WTC11 (cell line): Measurements from ENCODE around the gene RC3H1. TPM values are rescaled to one million over a fixed set of nuclear protein-coding genes. Genes with fewer than 3 reads are reported as not detected.

ENCODE experiments used
- ATAC-seq: fragments of 200-7000 bp; cut with Tn5 transposase; 2 replicates; pipeline ENCODE4 v1.10.0; 2021; ENCODE audit warnings: mild to moderate bottlenecking, moderate library complexity
- CTCF ChIA-PET: fragments of 300-600 bp; sonication (Branson Sonifier 250); formaldehyde crosslinking; loops from one replicate; lab custom pipeline; 2021; ENCODE audit warnings: antibody characterized with exemption; lab: Charles Lee
- POLR2A ChIA-PET: fragments of 350-600 bp; sonication (Branson Sonifier 250); formaldehyde crosslinking; loops from one replicate; lab custom pipeline; 2021; ENCODE audit warnings: antibody characterized with exemption; lab: Charles Lee
- DNase-seq: peaks from one replicate; pipeline ENCODE4 v3.0.0; 2021; ENCODE audit warnings: low spot score
- H3K27ac Mint-ChIP-seq: 2 replicates; pipeline ENCODE4 v1.8.0; 2021; ENCODE audit warnings: mixed read lengths
- H3K27me3 Mint-ChIP-seq: 2 replicates; pipeline ENCODE4 v1.8.0; 2021; ENCODE audit warnings: low read depth, mild to moderate bottlenecking, moderate library complexity, mixed read lengths
- H3K36me3 Mint-ChIP-seq: 2 replicates; pipeline ENCODE4 v1.8.0; 2021; ENCODE audit warnings: mixed read lengths
- H3K4me1 Mint-ChIP-seq: 2 replicates; pipeline ENCODE4 v1.8.0; 2022; ENCODE audit warnings: mixed read lengths
- H3K4me3 Mint-ChIP-seq: 2 replicates; pipeline ENCODE4 v1.8.0; 2021; ENCODE audit warnings: mild to moderate bottlenecking, moderate library complexity, mixed read lengths
- H3K9me3 Mint-ChIP-seq: 2 replicates; pipeline ENCODE4 v1.8.0; 2021; ENCODE audit warnings: mixed read lengths
- AR ChIP-seq: fragments of 250-450 bp; sonication (Bioruptor Pico); IDR thresholded peaks from 2 replicates; pipeline ENCODE4 v1.9.0; 2021; ENCODE audit warnings: mild to moderate bottlenecking
- CBFB ChIP-seq: sonication (generic); formaldehyde crosslinking; IDR thresholded peaks from 2 replicates; pipeline ENCODE4 v1.8.1; 2022; ENCODE audit warnings: mild to moderate bottlenecking, low read depth, missing genetic modification reagents
- E2F1 ChIP-seq: sonication (generic); formaldehyde crosslinking; IDR thresholded peaks from 2 replicates; pipeline ENCODE4 v1.8.0; 2022; ENCODE audit warnings: mild to moderate bottlenecking, missing genetic modification reagents
- ESRRA ChIP-seq: sonication (generic); formaldehyde crosslinking; IDR thresholded peaks from 2 replicates; pipeline ENCODE4 v1.8.1; 2022; ENCODE audit warnings: mild to moderate bottlenecking, missing genetic modification reagents, borderline replicate concordance
- IRF1 ChIP-seq: sonication (generic); formaldehyde crosslinking; IDR thresholded peaks from 2 replicates; pipeline ENCODE4 v1.8.0; 2023; ENCODE audit warnings: missing genetic modification reagents
- IRF2 ChIP-seq: sonication (generic); formaldehyde crosslinking; IDR thresholded peaks from 2 replicates; pipeline ENCODE4 v1.8.0; 2022; ENCODE audit warnings: low read depth, missing genetic modification reagents, borderline replicate concordance
- MAX ChIP-seq: sonication (generic); formaldehyde crosslinking; IDR thresholded peaks from 2 replicates; pipeline ENCODE4 v1.8.0; 2022; ENCODE audit warnings: mild to moderate bottlenecking, missing genetic modification reagents
- SOX15 ChIP-seq: fragments of 250-450 bp; sonication (Bioruptor Pico); IDR thresholded peaks from 2 replicates; pipeline ENCODE4 v1.9.0; 2021; ENCODE audit warnings: mild to moderate bottlenecking
- ZNF416 ChIP-seq: fragments of 250-450 bp; sonication (Bioruptor Pico); IDR thresholded peaks from 2 replicates; pipeline ENCODE4 v1.9.0; 2021; ENCODE audit warnings: mild to moderate bottlenecking, inconsistent platforms
- total RNA-seq: library from RNA; stranded (reverse); gene quantifications from 3 replicates; pipeline ENCODE4 v1.2.3, GENCODE V29; 2021
- TF ChIP-seq, protein P1 (sequence below): sonication (generic); formaldehyde crosslinking; IDR thresholded peaks from 2 replicates; pipeline ENCODE4 v1.8.0; 2023; ENCODE audit warnings: mild to moderate bottlenecking, missing genetic modification reagents
- TF ChIP-seq, protein P2 (sequence below): sonication (generic); formaldehyde crosslinking; IDR thresholded peaks from 2 replicates; pipeline ENCODE4 v1.8.1; 2022; ENCODE audit warnings: low read depth, mild to moderate bottlenecking, moderate library complexity, missing genetic modification reagents, borderline replicate concordance

Gene RC3H1
- total RNA-seq, 1 experiment from 2014 or later, result 25.4 TPM

DNA sequence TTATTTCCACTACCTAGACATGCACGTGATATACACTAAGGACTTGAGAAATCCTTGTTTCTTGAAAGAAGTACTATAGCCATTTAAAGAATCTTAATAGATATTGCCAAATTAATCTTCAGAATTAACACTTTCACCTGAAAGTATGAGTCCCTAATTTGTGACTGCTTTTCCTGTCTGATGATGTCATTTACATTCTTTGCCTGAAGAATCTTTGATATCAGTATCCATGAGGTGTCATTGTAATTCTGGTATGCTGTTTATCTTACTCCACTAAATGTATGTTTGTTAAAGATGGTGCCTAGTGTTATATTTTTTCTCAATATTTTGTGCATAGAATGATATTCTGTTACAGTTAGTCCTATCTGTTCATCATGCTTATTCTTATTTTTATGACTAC lies 48.5 kb upstream of the RC3H1 start:
- ATAC-seq (no peak), DNase-seq (no peak)
- no peak overlapping the region for H3K4me3 Mint-ChIP-seq
- H3K27me3 Mint-ChIP-seq, result no peaks in the 10 kb centered on the region
- no peaks in the 10 kb centered on the region for H3K4me1 Mint-ChIP-seq
- H3K36me3 Mint-ChIP-seq, result no peaks in the 10 kb centered on the region
- H3K9me3 Mint-ChIP-seq, result no peaks in the 10 kb centered on the region
- ChIA-PET CTCF (no interaction called here), POLR2A (no interaction called here)
- H3K27ac Mint-ChIP-seq, result no peak overlapping the region
- no peak for TF ChIP-seq ZNF416 (CRISPR knock-in tag)
- no peak for TF ChIP-seq MAX (CRISPR knock-in tag)
- no peak for TF ChIP-seq IRF1 (CRISPR knock-in tag)
- TF ChIP-seq CBFB (CRISPR knock-in tag), result no peak
- no peak for TF ChIP-seq IRF2 (CRISPR knock-in tag)
- no peak for TF ChIP-seq SOX15 (CRISPR knock-in tag)
- TF ChIP-seq, all 79 proteins: peak for 0

GRCh38 chr1:174068000-174068399 lies 45.8 kb upstream of the RC3H1 start:
- H3K4me3 Mint-ChIP-seq, result no peak overlapping the region
- no peak for DNase-seq
- TF ChIP-seq AR, result no peak
- TF ChIP-seq, protein P1, sequence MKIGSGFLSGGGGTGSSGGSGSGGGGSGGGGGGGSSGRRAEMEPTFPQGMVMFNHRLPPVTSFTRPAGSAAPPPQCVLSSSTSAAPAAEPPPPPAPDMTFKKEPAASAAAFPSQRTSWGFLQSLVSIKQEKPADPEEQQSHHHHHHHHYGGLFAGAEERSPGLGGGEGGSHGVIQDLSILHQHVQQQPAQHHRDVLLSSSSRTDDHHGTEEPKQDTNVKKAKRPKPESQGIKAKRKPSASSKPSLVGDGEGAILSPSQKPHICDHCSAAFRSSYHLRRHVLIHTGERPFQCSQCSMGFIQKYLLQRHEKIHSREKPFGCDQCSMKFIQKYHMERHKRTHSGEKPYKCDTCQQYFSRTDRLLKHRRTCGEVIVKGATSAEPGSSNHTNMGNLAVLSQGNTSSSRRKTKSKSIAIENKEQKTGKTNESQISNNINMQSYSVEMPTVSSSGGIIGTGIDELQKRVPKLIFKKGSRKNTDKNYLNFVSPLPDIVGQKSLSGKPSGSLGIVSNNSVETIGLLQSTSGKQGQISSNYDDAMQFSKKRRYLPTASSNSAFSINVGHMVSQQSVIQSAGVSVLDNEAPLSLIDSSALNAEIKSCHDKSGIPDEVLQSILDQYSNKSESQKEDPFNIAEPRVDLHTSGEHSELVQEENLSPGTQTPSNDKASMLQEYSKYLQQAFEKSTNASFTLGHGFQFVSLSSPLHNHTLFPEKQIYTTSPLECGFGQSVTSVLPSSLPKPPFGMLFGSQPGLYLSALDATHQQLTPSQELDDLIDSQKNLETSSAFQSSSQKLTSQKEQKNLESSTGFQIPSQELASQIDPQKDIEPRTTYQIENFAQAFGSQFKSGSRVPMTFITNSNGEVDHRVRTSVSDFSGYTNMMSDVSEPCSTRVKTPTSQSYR, result no peak
- TF ChIP-seq, protein P2, sequence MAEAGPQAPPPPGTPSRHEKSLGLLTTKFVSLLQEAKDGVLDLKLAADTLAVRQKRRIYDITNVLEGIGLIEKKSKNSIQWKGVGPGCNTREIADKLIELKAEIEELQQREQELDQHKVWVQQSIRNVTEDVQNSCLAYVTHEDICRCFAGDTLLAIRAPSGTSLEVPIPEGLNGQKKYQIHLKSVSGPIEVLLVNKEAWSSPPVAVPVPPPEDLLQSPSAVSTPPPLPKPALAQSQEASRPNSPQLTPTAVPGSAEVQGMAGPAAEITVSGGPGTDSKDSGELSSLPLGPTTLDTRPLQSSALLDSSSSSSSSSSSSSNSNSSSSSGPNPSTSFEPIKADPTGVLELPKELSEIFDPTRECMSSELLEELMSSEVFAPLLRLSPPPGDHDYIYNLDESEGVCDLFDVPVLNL, result no peak
- TF ChIP-seq, all 79 proteins: peak for 0
- no peak for ATAC-seq
- no peaks in the 10 kb centered on the region for H3K36me3 Mint-ChIP-seq
- POLR2A ChIA-PET, result no interaction called here
- no peaks in the 10 kb centered on the region for H3K27me3 Mint-ChIP-seq
- H3K4me1 Mint-ChIP-seq, result no peaks in the 10 kb centered on the region
- CTCF ChIA-PET, result interaction anchor here (1.1 to 1.4 kb wide), 2 partner anchors 150 to 194 kb away, joined by 3 to 4 read pairs; no protein-coding TSS in a partner anchor
- H3K9me3 Mint-ChIP-seq, result no peaks in the 10 kb centered on the region
- H3K27ac Mint-ChIP-seq, result no peak overlapping the region

- no peaks in the 10 kb centered on the region for H3K4me1 Mint-ChIP-seq
Observed at GRCh38 chr1:174060090-174060489, 37.9 kb upstream of the RC3H1 start.

More at GRCh38 chr1:174060090-174060489, 37.9 kb upstream of the RC3H1 start:
- peaks cover 6% of the 10 kb centered on the region for H3K9me3 Mint-ChIP-seq
- no peaks in the 10 kb centered on the region for H3K36me3 Mint-ChIP-seq
- DNase-seq, result no peak
- no peak overlapping the region for H3K27ac Mint-ChIP-seq
- ATAC-seq, result no peak
- TF ChIP-seq ESRRA (CRISPR knock-in tag) (no peak), IRF1 (CRISPR knock-in tag) (no peak), E2F1 (CRISPR knock-in tag) (no peak)
- TF ChIP-seq, protein P2, result no peak
- H3K4me3 Mint-ChIP-seq, result no peak overlapping the region
- H3K27me3 Mint-ChIP-seq, result no peaks in the 10 kb centered on the region
- ChIA-PET POLR2A (no interaction called here), CTCF (no interaction called here)
